GM10266 (cell line): ENCODE measurements around the gene HOXB1.

Experiments
- DNase-seq: peaks from one replicate; pipeline ENCODE4 v3.0.0; 2012; ENCODE audit errors: extremely low spot score
- TF ChIP-seq, protein P1 (sequence below): IDR thresholded peaks from 2 replicates; pipeline ENCODE4 v1.5.1; 2012; ENCODE audit warnings: mild to moderate bottlenecking, low read depth; ENCODE audit not compliant: control insufficient read depth, insufficient read depth; ENCODE audit errors: missing control alignments

HOXB1 gene

GRCh38 chr17:48566717-48567116, 35.9 kb upstream of the HOXB1 start:
- TF ChIP-seq, protein P1, sequence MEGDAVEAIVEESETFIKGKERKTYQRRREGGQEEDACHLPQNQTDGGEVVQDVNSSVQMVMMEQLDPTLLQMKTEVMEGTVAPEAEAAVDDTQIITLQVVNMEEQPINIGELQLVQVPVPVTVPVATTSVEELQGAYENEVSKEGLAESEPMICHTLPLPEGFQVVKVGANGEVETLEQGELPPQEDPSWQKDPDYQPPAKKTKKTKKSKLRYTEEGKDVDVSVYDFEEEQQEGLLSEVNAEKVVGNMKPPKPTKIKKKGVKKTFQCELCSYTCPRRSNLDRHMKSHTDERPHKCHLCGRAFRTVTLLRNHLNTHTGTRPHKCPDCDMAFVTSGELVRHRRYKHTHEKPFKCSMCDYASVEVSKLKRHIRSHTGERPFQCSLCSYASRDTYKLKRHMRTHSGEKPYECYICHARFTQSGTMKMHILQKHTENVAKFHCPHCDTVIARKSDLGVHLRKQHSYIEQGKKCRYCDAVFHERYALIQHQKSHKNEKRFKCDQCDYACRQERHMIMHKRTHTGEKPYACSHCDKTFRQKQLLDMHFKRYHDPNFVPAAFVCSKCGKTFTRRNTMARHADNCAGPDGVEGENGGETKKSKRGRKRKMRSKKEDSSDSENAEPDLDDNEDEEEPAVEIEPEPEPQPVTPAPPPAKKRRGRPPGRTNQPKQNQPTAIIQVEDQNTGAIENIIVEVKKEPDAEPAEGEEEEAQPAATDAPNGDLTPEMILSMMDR: no peak
- no peak for DNase-seq

GRCh38 chr17:48565925-48566710, 35.3 kb upstream of the HOXB1 start:
- DNase-seq: no peak
- TF ChIP-seq, protein P1: no peak

- TF ChIP-seq, protein P1: no peak
- DNase-seq: no peak
Observed at GRCh38 chr17:48565022-48565554, 34.3 kb upstream of the HOXB1 start.

- DNase-seq: no peak
- TF ChIP-seq, protein P1: no peak
Observed at GRCh38 chr17:48564188-48565021, 33.6 kb upstream of the HOXB1 start.

DNA sequence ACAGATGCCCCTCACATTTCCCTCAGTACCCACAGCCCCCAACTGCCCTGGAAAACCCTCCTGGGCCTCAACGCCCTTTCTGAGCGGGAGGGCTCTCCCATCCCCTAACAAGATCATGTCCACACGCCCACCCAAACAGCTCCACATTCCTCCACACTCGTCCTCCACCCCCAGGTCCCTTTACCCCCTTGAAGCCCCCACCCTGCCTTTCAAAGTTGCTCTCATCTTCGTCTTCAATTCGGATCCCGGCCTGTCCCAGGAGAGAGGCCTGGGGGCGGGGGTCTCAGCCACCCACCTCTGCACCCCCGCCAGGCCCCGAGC, 33.0 kb upstream of the HOXB1 start:
- TF ChIP-seq, protein P1: no peak
- DNase-seq: no peak

DNA sequence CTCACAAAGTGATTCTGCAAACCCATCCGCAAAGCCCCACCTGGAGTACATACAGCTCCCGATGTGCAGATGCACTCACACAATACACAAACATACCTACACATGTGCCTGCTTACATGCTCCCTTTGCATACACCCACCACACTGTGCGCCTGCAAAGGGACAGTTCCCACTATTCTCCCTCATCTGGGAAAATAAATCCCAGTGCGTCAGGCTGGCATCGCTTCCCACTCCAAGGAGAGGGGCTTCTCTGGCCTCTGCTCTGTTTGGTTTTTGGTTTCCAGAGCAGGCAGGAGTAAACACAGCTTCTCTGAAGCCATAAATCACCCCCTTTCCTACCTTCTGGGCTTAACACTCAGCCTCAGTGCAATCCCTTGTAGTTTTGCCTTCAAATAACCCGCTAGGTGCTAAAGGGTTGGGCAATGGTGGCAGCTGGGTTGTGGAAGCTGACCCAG, 32.6 kb upstream of the HOXB1 start:
- TF ChIP-seq, protein P1: no peak
- no peak for DNase-seq
